Breast epithelium (tissue), 4 donors: ENCODE measurements around the gene TRIM43B. TPM values are rescaled to one million over a fixed set of nuclear protein-coding genes. Genes with fewer than 3 reads are reported as not detected.
"Not testable (repeated sequence)": the region's sequence is repeated elsewhere in the genome, so short reads cannot be mapped to it uniquely, and the experiment has no call there.

Experiments
- DNase-seq, 2 donors: peaks; one replicate each; pipeline ENCODE4 v3.0.0-alpha.2; 2019; ENCODE audit warnings: low spot score in 2 of 2
- H3K27ac ChIP-seq, 2 donors: fragments of 200-600 bp; sonication (generic) in 1 of 2; one replicate each; pipeline ENCODE4 v1.5.1; 2016 to 2019; ENCODE audit warnings: mild to moderate bottlenecking in 1 of 2
- H3K27me3 ChIP-seq, 2 donors: fragments of 200-600 bp; sonication (generic) in 1 of 2; one replicate each; pipeline versions ENCODE4 v1.5.1 to v1.6.0; 2017 to 2019; ENCODE audit warnings: control low read depth in 1 of 2, mild to moderate bottlenecking in 1 of 2
- H3K36me3 ChIP-seq: fragments of 200-600 bp; one replicate; pipeline ENCODE4 v1.5.1; 2019
- H3K4me1 ChIP-seq, 2 donors: fragments of 200-600 bp; sonication (generic); one replicate each; pipeline ENCODE4 v1.5.1; 2016 to 2019; ENCODE audit warnings: control low read depth in 1 of 2
- H3K4me3 ChIP-seq, 3 donors: fragments of 200-600 bp; sonication (generic); 1 replicate in 2 of 3; 2 replicates in 1 of 3; pipeline ENCODE4 v1.5.1; 2016 to 2019; ENCODE audit warnings: mild to moderate bottlenecking in 3 of 3, moderate library complexity in 2 of 3
- H3K9me3 ChIP-seq, 2 donors: fragments of 200-600 bp; sonication (generic) in 1 of 2; one replicate each; pipeline ENCODE4 v1.5.1; 2016 to 2019; ENCODE audit warnings: control low read depth in 1 of 2
- POLR2A ChIP-seq: fragments of 450-650 bp; IDR thresholded peaks from one replicate; pipeline ENCODE4 v1.6.1; 2016; ENCODE audit warnings: antibody characterized with exemption, mild to moderate bottlenecking, moderate library complexity
- POLR2AphosphoS5 ChIP-seq, 3 donors: sonication (generic); formaldehyde crosslinking; IDR thresholded peaks; one replicate each; pipeline ENCODE4 v1.6.1; 2017; ENCODE audit warnings: antibody characterized with exemption in 3 of 3
- intact Hi-C: fragments of 100-400 bp; cut with DNase I; formaldehyde crosslinking; loops from one replicate; pipeline ENCODE4 v1.15.1; 2023; ENCODE audit warnings: low total_unique reads
- total RNA-seq, 3 donors: library from RNA; depleted of rRNA; stranded (reverse); fragments of >200 nt; gene quantifications; one replicate each; pipeline ENCODE4 v1.1.0, GENCODE V29; 2016
- TF ChIP-seq, protein P1 (sequence below), 3 donors: fragments of 450-650 bp; IDR thresholded peaks; one replicate each; pipeline ENCODE4 v1.5.1; 2016 to 2017; ENCODE audit warnings: antibody characterized with exemption in 3 of 3, mild to moderate bottlenecking in 3 of 3, moderate library complexity in 3 of 3

The TRIM43B gene
- not detected for total RNA-seq

DNA sequence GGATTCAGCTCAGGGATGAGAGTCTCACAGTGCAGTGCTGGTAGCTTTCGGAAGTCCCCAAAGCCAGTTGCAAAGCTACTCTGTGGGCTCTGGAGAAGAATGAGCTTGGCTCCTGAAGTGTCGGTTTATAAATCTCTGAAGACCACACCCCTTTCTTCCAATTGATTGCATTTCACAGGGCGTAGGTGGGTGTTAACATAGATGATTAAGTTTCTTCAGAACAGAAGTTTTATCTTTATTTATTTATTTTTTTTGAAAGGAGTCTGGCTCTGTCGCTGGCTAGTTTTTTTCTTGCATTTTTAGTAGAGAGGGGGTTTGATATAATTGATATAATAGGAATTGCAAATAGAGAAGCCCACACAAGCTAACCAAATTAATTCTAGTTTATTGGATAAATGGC is at the start of gene TRIM43B:
TRIM43B (minus strand) TSS at position 101 of the 400 bp plus-strand sequence. CDS start 2,040 bp downstream, outside the sequence.
- H3K27ac ChIP-seq, DNase-seq, H3K4me1 ChIP-seq, H3K4me3 ChIP-seq, H3K27me3 ChIP-seq, intact Hi-C loops, H3K36me3 ChIP-seq, H3K9me3 ChIP-seq: not testable (repeated sequence)

DNA sequence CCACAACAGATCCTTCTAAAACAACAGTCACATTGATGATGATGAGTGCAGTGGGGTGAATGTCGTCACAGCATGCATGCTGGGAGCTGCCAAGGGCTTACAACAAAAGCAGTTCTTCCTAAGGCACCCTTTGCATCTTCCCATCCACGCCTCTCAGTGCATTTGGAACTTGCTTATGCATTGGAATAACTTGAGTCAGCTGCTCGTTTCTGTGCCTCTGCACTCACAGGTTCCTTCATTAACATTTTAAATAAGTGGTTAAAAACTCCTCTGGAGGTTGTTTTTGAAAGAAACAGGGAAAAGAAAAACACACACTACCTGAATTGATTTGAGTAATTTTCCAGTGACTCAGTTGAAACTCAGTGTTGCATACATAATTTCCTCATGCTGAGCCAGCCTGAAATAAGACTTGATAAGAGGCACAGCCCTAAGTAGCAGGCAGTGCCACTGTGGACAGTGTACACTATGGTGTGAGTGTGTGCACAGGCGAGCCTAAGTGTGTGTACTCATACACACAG is 46.8 kb upstream of the TRIM43B start:
- no peaks in the 10 kb centered on the region for H3K36me3 ChIP-seq
- no peaks in the 10 kb centered on the region for H3K9me3 ChIP-seq
- H3K27me3 ChIP-seq, result no peaks in the 10 kb centered on the region
- H3K27ac ChIP-seq, result no peak overlapping the region
- no peak for DNase-seq
- H3K4me3 ChIP-seq, result no peak overlapping the region
- TF ChIP-seq, protein P1, sequence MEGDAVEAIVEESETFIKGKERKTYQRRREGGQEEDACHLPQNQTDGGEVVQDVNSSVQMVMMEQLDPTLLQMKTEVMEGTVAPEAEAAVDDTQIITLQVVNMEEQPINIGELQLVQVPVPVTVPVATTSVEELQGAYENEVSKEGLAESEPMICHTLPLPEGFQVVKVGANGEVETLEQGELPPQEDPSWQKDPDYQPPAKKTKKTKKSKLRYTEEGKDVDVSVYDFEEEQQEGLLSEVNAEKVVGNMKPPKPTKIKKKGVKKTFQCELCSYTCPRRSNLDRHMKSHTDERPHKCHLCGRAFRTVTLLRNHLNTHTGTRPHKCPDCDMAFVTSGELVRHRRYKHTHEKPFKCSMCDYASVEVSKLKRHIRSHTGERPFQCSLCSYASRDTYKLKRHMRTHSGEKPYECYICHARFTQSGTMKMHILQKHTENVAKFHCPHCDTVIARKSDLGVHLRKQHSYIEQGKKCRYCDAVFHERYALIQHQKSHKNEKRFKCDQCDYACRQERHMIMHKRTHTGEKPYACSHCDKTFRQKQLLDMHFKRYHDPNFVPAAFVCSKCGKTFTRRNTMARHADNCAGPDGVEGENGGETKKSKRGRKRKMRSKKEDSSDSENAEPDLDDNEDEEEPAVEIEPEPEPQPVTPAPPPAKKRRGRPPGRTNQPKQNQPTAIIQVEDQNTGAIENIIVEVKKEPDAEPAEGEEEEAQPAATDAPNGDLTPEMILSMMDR (IDR thresholded peaks at IDR 0.05), result no peak
- TF ChIP-seq POLR2A, result no peak
- TF ChIP-seq POLR2AphosphoS5 (IDR thresholded peaks at IDR 0.05), result no peak
- no peaks in the 10 kb centered on the region for H3K4me1 ChIP-seq
- intact Hi-C loops, result no loop called here

DNA sequence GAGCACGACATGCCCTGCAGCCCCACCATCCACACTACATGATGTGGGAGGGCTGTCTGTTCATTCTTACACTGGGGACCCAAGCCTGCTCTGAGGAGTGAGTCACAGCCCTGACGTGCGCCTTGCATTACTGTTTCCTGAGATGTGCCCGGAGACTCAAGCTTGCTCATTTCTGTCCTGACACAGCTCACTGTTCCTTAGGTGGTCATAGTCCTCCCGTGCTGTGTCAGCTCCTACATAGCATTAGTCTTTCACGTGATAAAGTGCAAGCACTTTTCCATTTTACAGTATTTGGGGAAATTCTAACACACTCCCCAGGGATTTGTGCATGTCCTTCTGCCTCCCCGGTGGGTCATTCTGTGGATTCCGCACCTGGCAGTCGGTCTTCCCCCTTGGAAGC is 46.2 kb upstream of the TRIM43B start:
- Histone ChIP-seq H3K4me1 (no peaks in the 10 kb centered on the region), H3K27ac (no peak overlapping the region), H3K27me3 (no peaks in the 10 kb centered on the region), H3K4me3 (no peak overlapping the region), H3K36me3 (no peaks in the 10 kb centered on the region), H3K9me3 (no peaks in the 10 kb centered on the region)
- intact Hi-C loops, result no loop called here
- no peak for TF ChIP-seq POLR2AphosphoS5 (IDR thresholded peaks at IDR 0.05)
- no peak for DNase-seq

DNA sequence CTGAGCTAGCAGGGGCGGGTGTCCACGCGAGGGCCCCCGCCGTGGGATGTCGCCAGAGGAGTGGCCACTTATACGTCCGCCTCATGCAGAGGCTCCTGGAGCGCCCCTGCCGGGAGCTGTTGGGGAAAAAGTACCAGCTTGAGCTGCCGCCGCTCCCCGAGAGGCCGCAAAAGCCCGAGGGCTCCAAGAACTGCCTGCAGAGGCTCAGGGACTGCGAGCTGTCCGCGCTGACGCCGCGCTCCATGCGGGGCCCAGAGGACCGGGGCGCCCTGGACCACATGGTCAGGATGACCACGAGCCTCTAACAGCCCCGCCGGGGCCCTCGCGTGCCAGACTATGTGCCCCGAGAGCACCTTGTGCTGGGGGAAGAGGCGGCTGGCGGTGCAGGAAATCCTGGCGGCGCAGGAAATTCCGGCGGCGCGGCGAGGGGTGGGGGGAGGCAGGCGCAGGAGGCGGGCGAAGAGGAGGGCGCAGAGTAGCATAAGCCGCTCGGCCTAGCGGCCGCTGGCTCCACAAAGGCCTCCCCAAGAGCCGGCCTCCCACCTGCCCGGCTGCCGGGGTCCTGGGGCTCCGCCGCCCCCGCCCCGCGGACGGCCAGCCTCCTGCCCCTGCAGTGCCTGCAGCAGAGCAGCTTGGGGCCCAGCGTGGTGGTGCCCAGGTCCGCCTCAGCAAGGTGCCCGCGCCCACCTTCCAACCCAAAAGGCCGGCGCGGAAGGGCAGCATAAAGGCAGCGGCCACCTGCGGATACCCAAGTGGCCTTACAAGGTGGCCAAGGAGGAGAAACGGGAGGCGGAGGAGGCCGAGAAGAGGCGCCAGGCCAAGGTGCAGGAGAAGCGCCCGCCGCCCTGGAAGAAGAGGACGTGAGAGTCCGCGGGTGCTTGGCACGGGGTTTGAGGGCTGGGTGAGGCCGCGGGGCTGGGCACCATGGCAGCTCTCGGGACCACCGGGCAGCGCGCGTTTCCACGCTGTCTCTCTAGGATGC is 42.1 kb upstream of the TRIM43B start:
- peak; percentile 47 to 76 for DNase-seq
- TF ChIP-seq POLR2A (peak; percentile 11), POLR2AphosphoS5 (IDR thresholded peaks at IDR 0.05) (no peak)
- TF ChIP-seq, protein P1 (IDR thresholded peaks at IDR 0.05), result peak in 1 of 3 donors; percentile 17
- no peaks in the 10 kb centered on the region for H3K27me3 ChIP-seq
- H3K9me3 ChIP-seq, result no peaks in the 10 kb centered on the region
- peak overlapping the region; percentile 60 to 96 (median 81) for H3K4me3 ChIP-seq
- no peaks in the 10 kb centered on the region for H3K4me1 ChIP-seq
- intact Hi-C loops, result no loop called here
- no peaks in the 10 kb centered on the region for H3K36me3 ChIP-seq
- H3K27ac ChIP-seq, result peak overlapping the region; percentile 79 to 92

DNA sequence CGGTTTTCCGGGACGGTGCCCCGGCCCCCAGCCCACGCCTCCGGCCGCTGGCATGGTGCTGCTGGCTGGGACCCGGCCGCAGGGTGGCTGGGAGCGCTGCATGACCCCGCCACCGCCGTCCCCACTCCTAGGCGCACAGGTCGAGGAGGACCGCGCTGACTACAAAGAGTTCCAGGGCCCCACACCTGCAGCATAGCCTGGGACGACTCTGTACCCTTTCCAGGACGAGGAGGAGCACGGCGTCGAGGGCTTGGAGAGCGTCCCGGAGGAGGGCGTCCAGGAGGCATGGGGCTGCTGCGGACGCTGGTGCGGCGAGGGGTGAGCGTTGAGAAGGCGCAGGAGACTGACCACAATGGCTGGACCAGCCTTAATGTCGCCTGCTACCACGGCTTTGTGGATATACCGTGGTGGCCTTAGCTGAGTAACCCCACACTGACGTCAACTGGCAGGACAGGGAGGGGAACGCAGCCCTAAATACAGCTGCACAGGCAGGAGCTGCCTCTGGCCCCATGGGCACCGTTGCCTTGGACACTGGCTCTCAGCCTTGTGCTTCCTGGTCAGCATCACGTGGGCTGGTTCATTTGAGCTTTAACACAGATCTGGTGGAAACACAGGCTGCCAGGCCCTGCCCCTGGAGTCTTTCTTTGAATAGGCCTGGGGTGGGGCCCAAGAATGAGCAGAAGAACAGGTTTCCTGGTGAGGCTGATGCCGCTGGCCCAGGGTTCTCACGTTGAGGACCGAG is 40.9 kb upstream of the TRIM43B start:
- intact Hi-C loops, result no loop called here
- TF ChIP-seq POLR2AphosphoS5 (IDR thresholded peaks at IDR 0.05), result no peak
- TF ChIP-seq, protein P1 (IDR thresholded peaks at IDR 0.05), result no peak
- peak overlapping the region; percentile 60 to 96 (median 81) for H3K4me3 ChIP-seq
- H3K36me3 ChIP-seq, result no peaks in the 10 kb centered on the region
- no peaks in the 10 kb centered on the region for H3K9me3 ChIP-seq
- peak overlapping the region; percentile 79 to 92 for H3K27ac ChIP-seq
- DNase-seq, result peak; percentile 25 to 67
- no peaks in the 10 kb centered on the region for H3K27me3 ChIP-seq
- no peaks in the 10 kb centered on the region for H3K4me1 ChIP-seq
